ENCODE measurements around the gene HOXC12.

The HOXC12 gene

DNA sequence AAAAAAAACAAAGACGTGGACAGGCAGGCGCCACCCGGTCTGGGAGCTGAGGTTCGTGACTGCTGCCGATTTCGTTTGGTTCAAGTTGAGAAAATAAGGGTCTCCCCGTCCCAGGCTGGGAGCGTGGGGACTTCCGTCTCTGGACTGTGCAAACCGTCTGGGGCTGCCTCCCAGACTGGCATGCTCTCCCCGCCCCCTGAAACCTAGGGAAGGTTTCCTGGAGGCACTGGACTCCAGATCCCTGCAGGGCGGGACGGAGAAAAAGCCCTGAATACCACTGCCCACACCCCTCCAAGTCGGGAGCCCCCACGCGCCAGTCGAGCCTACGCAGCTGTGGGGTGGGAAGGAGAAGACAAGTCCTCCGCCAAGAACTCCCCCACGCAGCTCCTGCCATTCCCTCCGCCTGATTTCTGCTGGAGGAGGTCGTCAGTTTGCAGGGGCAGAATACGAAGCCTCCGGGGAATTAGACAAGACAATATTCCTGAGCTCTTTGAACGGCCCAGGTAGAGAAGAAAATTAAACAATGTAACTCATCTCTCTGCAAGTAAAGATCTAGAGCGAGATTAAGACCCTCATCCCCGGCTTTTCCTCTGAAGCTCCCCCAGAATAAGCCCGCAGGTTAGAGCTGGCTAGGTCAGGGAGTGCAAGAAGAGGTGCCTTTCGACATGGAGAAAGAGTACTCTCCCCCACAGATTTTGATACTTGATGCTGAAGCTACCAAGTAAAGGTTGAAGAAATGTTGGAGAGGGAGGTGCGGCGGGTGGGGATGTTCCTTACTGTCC, 26.5 kb upstream of the HOXC12 start:
- CTCF ChIA-PET, result interaction anchor here (0.6 to 0.9 kb wide), 2 partner anchors 18 to 101 kb away, joined by 3 read pairs; no protein-coding TSS in a partner anchor

DNA sequence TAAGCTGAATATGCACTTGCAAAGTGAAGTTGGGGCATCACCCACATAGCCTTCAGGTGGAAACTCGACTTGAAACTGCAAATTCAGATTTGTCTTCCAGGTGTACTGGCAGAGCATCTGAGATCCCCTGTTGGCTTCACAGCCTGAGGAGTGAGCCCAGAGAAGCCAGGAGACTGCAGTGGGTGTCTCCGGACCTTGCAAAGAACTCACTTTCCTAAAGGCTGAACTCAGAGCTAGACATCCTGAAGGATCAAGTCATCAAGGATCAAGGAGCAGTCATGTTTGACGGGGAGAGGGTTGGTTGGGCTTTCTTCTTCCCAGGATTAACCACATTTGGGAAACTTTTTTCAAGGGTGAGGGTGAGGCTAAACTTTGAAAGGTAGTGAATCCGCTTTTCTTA, 25.2 kb upstream of the HOXC12 start:
- no peak for DNase-seq (ENCODE audit: low spot score)
- POLR2A ChIA-PET (ENCODE audit: low non-redundant PET), result no interaction called here
- CTCF ChIA-PET, result interaction anchor here (0.6 to 1.3 kb wide), 2 partner anchors 185 to 1602 kb away, joined by 4 read pairs; no protein-coding TSS in a partner anchor

More for the DNA sequence above, 26.5 kb upstream of the HOXC12 start:
- no peak overlapping the region for H3K27ac ChIP-seq
- no peak for DNase-seq (ENCODE audit: low spot score)
- POLR2A ChIA-PET (ENCODE audit: low non-redundant PET), result no interaction called here
- no peak for TF ChIP-seq CTCF (conservative IDR thresholded peaks at IDR 0.05; ENCODE audit: low read depth)

GRCh38 chr12:53930591-53931255, 24.0 kb upstream of the HOXC12 start:
- ChIA-PET CTCF (interaction anchor here (0.7 to 1.3 kb wide), 2 partner anchors 82 to 186 kb away, joined by 3 to 4 read pairs; no protein-coding TSS in a partner anchor), POLR2A (ENCODE audit: low non-redundant PET) (no interaction called here)
- H3K27ac ChIP-seq, result no peak overlapping the region
- no peak for TF ChIP-seq CTCF (conservative IDR thresholded peaks at IDR 0.05; ENCODE audit: low read depth)
- no peak for DNase-seq (ENCODE audit: low spot score)

More for the DNA sequence above, 25.2 kb upstream of the HOXC12 start:
- no peak for TF ChIP-seq CTCF (conservative IDR thresholded peaks at IDR 0.05; ENCODE audit: low read depth)
- no peak overlapping the region for H3K27ac ChIP-seq

DNA sequence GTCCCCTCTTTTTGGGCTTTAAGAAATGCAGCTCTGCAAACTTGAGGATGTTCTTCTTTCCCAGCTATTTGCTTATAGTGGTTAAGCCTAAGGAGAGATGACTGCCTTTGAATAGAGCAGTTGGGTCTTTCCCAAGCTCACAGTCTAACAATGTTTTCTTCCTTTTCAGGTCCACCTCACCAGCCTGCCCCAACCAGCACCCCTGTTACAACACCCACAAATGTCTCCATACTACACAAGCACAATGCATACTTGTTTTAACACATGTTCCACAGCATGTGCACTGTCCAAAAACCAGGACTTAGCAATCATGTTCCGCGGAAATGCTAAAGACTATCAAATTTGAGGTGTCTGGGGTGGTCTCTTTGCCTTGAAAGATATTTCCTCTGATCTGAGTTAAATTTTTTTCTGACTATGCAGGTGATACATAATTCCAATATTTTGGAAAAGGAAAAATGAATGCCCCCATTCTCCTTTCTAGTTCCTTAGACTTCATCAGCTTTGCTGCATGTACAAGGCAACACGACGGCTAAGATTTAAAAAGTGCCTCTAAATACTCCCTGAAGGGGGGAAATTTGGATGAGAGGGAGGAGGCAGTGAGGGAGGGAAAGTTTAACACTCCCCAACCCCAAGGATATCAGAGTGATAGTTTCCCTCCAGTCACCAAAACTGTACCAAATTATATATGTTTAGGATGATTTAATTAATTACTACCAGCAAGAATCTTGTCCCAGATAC, 22.7 kb upstream of the HOXC12 start:
- TF ChIP-seq CTCF (conservative IDR thresholded peaks at IDR 0.05; ENCODE audit: low read depth), result no peak
- CTCF ChIA-PET, result interaction anchor here (0.7 kb wide), 1 partner anchor 218 kb away, joined by 3 read pairs; no protein-coding TSS in a partner anchor
- H3K27ac ChIP-seq, result no peak overlapping the region
- POLR2A ChIA-PET (ENCODE audit: low non-redundant PET), result no interaction called here
- DNase-seq (ENCODE audit: low spot score), result no peak

DNA sequence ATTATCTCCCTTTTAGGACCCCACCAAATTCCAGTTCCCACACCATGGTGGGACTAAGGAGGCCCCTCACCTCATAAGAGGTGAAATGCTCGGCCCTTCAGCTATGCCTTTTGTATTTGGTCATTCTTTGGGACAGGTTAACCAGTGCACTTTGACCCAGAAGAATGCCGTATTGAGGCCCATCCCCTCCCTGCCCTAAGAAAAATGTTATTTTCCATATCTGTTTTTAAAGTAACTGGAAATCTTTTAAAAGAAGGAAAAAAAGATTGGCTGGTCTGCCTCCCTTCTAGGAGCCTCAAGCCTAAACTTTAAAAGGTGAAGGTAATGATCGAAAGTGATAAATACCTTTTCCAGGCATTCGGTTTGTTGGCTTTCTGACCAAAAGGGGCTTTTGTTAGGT, 21.8 kb upstream of the HOXC12 start:
- TF ChIP-seq CTCF (conservative IDR thresholded peaks at IDR 0.05; ENCODE audit: low read depth), result no peak
- no peak for DNase-seq (ENCODE audit: low spot score)
- POLR2A ChIA-PET (ENCODE audit: low non-redundant PET), result no interaction called here
- CTCF ChIA-PET, result interaction anchor here (0.7 kb wide), 1 partner anchor 219 kb away, joined by 3 read pairs; no protein-coding TSS in a partner anchor
- H3K27ac ChIP-seq, result no peak overlapping the region
